Epidermal melanocyte (primary cell): Measurements from ENCODE around the gene LY6G5B.

ENCODE experiments used
- DNase-seq: peaks from one replicate; pipeline ENCODE4 v3.0.0; 2011; ENCODE audit warnings: low spot score; ENCODE audit not compliant: insufficient read length

Gene LY6G5B

DNA sequence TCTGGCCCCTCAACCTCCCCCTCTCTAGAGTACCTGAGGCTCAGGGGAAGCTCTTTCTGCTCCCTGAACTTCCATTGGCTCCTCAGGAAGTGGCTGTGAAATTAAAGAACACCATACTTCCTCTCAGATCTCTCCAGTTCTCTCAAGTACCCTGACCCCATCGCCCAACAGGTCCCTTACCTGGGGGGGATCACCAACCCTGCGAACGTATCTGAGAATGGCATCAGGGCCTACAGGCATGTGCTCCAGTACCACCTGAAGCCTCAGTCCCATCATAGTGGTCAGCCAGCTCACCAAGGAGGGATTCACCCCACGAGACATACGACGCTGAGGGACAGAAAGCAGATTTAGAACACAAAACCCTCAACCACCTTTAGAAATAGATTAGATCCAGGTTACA lies 29.2 kb upstream of the LY6G5B start:
- no peak for DNase-seq

DNA sequence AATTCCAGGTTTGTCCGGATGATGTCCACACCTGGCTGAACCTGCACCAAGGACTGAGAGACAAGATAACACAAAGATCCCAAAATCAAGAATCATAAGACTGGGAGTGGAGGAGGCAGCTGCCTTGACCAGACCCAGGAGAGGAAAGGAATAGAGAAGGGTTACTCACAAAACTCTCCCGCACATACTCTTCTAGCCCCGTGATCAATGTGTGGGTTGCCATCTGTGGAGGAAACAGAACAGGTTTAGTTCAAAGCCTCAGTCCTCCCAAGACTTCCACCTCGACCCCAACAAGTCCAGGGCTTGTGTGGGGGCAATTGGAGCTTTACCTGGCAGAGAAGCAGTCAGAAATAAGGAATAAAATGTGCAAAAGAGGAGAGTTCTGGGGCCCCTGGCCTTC lies 28.4 kb upstream of the LY6G5B start:
- DNase-seq, result no peak

DNA sequence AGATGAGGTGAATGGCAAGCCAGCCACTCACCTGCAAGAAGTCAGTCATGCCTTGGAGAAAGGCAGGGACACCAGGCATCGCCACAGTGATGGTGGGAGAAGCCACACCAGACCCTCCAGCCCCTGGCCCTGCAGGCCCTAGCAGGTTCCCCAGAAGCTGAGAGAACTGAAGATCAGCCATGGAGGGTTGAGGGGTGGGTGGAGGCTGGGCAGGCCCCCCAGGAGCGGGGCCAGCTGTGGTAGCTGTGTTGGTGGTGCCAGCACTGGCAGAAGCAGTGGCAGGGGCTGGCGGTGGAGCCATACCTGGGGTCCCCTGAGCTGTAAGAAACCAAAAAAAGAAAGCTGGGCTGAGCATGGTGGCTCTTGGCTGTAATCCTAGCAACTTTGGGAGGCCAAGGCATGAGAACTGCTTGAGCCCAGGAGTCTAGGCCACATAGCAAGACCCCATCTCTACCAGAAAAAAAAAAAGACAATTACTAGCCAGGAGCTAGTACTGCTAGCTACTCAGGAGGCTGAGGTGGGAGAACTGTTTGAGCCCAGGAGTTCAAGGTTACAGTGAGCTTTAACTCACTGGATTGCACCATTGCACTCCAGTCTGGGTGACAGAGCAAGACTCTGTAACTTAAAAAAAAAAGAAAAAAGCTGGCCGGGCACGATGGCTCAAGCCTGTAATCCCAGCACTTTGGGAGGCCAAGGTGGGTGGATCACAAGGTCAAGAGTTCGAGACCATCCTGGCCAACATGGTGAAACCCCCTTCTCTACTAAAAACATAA lies 26.8 kb upstream of the LY6G5B start:
- no peak for DNase-seq

DNA sequence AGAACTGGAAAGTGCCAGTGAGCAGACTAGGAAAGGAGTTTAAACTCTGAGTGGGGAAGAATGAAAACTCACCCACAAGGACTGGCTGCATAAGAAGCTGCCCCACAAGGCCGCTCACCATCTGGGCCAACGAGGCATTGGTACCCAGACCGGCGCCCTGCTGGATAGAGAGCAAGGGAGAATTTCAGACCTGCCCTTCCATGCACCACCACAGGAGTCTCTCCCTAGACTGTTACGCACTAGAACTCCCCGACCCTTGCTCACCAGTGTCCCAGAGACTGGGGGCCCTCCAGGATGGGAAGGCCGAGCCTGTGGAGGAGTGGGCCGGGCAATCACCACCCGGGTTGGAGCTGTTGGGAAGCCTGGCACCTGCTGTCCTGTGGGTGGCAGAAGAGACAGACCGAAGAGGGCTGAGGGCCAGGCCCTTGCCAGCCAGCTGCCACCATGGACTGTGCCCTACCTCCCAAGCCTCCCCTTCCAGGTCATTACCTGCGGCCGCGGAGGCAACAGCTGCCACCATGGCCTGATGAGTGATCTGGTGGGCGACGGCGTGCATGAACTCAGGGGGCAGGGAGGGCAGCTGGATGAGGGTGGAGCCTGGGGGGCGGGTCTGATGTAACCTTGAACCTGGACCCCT lies 25.8 kb upstream of the LY6G5B start:
- DNase-seq, result no peak

DNA sequence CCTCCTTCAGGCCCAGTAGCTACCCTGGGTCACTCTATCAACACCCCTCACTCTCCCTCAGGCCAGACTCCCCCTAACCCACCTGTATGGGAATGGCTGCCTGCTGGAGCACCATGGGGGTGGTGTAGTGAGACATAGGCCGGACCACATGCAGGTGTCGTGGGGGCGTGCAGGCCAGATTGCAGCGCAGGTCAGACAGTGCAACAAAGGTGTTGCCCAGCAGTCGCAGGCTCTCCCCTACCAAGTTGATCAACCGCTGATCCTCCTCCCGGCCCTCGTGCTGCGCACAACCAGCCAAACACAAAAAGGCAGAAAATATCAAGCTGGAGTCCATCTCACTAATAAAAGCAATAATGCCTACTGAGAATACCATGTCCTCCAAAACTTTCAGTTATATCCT lies 24.5 kb upstream of the LY6G5B start:
- DNase-seq, result no peak

DNA sequence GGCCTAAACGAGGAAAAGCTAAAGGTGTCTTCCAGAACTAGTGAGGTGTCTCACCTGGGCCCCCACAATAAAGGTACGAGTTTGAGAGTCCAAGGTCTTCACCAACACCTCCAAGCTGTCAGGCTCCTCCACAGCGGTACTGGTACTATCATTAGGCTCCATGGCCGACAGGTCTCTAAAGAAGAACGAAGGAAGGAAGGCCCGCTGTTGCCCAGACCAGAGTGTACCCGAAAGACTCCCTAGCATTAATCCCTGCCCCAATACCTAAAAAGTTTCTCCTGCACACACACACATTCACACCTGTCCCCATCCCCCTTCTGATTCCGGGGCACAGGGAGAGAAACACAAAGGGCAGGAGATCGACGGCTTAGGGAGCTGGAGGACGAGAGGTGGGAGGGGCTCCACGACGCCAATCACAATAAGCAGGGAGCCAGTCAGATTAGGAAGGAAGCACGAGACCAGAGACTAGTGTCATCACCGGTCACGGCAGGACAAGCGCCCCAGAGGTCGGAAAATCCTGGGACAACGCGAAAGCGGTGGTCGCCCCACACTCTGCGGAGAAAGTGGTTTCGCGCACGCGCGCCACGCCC lies 18.1 kb upstream of the LY6G5B start:
- peak; percentile 85 for DNase-seq

DNA sequence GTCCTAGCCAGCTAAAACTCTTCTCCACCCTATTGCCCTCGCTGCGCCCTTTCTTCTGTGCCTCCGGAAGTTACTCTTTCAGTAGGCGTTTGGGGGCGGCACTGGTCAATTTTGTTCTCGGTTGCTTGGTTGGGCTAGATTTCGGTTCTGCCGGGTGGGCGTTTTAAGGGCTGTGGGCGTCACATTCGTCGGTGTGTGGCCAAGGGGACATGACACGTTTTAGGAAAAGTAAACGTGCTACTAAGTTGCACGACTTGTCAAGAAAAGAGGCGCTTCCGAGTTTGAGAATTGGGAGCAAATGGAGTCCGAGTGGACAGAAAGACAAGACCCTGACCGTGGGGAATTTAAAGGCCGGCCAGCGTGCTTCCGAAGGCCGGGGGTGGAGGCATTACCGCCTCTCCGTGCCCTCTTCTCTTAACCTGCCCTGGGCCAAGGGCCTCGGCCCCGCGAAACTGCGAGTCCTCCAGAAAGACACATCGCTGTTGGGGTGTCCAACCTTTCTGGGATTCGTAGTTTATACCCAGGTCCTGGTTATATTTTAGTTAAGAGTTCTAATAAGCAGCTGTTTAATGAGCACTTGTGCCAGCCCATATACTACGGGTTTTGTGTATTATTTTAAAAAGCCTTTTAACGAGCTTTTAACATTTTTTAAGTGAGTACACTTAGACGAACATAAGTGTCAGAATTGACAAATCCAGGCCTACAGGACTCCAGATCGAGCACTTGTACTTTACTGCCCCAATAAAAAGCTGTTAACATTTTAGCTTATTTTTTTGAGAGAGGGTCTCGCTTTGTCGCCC lies 16.7 kb upstream of the LY6G5B start:
- peak; percentile 94 for DNase-seq

DNA sequence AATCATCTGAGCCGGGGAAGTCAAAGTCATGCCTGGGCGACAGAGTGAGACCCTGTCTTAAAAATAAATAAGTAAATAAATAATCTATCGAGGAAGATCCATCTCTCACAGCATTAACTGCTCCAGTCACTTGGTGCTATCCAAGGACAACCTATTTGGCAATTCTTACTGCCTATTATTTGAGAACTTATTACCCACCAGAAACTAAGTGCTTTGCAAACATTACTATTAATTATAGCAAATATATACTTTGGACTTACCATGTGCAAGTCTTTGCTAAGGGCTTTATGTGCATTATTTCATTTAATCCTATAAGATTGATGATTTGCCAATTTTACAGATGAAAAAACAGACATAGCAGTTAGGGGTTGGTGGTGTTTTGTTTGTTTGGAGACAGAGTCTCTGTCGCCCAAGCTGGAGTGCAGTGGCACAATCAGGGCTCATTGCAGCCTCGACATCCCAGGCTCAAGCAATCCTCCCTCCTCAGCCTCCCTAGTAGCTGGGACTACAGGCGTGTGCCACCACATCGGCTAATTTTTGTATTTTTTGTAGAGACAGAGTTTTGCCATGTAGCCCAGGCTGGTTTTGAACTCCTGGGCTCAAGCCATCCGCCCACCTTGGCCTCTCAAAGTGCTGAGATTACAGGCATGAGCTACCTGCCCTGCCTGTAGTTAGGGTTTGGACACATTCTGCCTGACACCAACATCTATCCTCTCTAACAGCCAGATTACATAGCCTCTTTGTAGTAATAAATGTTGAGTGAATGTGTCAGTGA lies 15.0 kb upstream of the LY6G5B start:
- no peak for DNase-seq

DNA sequence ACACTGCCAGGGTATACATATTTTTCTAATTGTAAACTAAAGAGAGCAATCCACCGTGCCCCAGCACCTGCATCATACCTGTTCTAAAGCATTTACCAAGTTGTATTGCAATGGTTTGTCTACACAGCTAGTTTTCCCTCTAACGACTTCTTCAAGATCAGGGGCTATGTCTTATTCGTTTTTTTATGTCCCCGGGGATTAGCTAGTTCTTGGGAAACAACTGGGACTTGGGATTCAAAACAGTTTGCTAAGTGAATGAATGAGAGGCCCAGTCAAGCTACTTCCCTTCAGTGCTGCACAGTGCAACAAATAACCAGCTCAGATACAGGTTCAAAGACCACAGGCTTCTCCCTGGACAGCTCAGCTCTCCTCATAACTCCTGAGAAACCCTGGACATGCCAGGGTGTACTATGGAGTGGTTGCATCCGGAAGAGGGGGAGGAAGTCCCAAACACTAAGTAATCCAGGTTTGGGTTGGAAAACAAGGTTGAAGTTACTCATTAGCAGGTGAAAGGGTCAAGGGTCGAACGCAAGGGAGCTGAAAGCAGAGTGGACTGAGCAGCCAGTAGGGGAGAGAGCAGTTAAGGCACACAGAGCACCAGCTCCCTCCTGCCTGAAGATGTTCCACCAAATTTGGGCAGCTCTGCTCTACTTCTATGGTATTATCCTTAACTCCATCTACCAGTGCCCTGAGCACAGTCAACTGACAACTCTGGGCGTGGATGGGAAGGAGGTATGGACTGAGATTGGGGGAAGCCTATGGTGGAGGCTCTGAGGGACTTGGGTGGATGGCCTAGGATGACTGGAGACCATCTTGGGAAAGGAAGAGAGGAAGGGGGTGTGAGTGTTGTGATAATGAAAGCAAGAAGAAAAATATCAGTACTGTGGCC lies 14.2 kb upstream of the LY6G5B start, which contains the start of gene APOM:
APOM (plus strand) TSS at position 546 of the 889 bp plus-strand sequence; CDS start at position 619, 73 bp downstream.
- no peak for DNase-seq

DNA sequence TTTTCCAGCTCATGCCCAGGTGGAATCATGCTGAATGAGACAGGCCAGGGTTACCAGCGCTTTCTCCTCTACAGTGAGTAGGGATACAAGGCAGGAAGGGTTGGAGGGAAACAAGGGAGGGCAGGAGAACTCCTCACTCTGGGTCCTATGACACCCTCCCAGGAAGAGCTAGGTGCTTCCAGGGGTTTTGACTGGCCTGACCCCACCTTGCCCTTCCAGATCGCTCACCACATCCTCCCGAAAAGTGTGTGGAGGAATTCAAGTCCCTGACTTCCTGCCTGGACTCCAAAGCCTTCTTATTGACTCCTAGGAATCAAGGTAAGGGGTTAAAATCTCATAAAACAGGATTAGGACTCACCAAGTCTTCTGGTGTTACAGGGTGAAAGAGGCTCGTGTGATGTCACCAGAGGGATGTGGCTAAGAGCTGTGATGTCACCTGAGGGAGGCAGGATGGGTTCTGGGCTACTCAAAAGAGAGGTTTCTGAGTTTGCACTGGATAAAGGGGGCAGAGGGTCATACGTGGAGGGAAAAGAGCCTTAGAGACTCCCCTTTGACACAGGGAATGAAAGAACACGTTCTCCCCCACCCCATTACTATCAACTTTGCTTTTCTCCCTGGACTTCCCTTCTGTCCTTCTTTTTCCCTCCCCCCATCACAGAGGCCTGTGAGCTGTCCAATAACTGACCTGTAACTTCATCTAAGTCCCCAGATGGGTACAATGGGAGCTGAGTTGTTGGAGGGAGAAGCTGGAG lies 12.2 kb upstream of the LY6G5B start:
- DNase-seq, result no peak

DNA sequence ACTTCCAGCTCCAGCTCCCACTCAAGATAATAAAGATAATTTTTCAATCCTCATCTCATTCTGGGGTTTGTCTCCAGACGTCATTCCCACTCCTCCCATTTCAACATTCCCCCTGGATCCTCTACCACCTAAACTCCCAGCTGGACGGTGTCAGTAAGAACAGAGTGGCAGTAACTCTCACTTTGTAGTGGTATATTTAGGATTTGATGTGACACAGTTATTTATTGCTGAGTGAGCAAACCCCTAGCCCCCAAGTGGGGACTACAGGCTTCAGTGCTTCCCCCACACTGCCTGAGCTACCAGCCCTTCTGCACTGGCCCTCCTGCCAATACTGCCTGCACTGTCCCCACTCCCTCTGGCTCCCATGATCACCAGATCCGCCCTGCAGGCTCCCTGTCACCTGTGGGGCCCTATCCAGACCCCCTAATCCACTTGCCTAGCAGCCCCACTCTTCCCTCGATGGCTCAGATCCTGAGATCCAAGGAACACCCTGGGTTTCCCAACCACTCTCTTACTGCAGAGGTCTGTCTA lies 11.6 kb upstream of the LY6G5B start:
- no peak for DNase-seq

DNA sequence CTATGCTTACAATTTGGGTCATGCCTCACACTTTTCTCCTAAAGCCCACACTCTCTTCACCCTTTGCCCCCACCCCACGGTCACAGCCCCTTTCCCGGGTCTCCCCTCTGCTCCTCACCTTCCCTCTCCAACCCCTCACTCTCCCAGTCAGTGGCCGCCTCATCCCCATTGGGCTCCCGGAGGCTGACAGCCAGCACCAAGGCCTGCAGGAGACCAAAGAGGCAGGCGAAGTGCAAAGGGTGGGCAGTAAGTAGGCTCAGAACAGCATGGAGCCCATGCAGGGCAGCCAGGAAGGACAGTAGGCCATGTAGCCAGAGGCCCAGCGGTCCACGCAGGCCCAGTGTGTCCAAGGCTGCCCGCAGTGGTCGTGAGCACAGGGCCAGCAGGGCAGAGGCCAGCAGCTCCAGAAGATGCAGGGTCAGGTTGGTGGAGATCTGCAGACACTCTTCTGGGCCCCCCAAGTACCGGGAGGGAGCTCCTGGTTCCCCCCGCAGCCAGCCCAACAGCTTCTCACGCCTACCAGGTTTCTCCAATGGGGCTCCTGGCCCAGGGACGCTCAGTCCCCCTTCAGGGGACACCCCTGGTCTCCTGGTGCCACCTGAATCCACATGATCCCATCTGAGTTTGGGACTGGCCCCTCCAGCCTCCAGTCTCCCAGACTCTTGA lies 10.7 kb upstream of the LY6G5B start:
- DNase-seq, result no peak

DNA sequence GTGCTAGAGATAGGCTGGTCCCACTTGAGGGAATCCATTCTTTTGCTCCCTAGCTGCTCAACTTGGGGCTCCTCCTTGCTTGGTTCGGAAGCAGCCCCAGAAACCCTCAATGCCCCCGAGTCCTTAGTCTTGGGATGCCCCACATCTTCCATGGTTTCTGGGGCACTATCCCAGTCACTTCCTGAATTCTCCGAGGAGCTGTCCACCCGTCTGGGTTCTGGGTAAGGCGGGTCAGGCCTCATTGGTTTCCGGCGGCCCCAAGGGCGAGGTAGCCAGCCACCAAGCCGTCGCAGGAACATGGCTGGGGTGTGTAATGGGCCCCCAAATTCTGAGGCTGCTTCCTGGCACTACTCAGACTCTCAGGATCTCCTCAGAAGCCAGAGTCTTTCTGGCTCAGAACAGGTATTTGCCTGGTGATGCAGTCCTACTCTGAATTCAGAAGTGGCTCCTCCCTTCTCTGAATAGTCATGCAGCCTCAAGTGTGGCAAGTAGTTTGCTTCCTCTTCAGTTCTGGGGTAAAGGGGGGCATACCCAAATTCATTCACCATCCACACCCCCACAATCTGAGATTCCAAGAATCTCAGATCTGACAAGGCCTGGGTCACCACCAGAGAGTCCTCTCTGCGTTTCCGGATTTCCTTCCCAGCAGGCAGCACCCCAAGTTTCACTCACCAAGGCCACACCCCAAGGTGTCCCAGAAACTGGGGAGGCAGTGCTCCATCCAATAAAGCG lies 10.0 kb upstream of the LY6G5B start:
- no peak for DNase-seq

DNA sequence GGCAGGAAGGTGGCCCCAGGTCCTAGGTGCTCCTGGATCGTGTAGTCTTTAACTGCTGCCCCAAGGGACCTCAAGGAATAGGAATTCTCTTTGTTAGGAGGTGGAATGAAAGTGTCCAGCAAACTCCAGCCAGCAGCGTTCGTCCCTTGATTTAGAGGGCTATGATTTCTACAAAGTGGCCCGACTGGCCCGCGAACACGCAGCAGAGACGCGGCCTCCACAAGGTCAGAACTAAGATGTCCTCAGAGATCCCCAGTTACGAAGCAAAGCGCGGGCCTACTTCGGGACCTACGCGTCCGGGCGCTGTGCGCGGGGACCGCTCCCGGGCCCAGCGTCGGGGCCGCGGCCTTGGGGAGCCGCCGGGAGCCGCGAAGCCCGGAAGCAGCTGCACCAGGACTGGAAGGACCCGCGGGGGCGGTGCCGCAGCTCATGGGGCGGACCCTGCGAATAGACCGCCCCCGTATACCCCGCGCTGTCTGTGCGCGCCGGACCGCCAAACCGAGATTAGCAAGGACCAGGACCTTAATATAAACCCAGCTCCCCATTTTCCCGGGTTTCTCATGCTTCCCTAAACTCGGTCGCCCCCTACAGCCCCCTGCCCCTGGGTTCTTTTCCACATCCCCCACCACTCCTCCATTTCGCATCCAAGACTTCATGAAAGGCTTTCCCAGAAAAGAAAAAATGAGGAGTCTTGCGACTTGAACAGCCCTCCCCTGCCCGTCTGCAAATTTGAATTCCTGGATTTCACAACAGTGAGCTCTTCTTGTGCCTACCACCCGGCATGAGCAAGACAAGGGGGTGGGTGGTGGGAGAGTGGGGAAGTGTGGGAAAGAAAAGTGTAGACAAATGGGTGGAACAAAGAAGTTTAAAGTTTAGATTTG lies 9.2 kb upstream of the LY6G5B start, which contains the start of gene C6orf47:
C6orf47 (minus strand) TSS at position 398 of the 881 bp plus-strand sequence. CDS start 831 bp downstream, outside the sequence.
- peak; percentile 88 for DNase-seq

DNA sequence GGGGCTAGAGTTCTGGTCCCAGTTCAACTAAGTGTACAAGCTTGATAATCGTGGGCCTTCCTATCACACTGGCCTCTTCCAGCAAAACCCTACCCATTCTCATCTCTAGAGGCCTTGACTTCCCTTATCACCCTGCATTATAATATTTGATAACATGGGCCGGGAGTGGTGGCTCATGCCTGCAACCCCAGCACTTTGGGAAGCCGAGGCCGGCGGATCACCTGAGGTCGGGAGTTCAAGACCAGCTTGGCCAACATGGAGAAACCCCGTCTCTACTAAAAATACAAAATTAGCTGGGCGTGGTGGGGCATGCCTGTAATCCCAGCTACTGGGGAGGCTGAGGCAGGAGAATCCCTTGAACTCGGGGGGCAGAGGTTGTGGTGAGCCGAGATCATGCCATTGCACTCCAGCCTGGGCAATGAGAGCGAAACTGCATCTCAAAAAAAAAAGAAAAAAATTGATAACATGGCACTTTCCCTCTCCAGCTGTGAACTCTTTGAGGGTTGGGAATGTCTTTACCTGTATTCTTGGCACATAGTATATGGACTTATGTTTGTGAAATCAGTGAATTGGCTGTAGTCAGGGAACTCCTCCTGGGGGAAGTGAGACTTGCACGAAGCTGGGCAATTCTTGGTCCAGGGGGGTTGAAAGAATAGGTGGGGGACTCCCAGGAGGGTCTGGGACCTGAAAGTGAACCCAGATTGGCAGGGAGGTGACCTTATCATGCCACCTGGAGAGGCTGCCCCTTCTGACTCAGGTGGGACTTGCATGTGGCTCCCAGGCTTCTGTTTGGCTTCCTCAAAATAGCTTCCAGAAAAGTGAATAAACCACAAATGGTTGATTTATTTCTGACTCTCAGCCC lies 8.3 kb upstream of the LY6G5B start:
- no peak for DNase-seq
